Natural killer cell (primary cell): Measurements from ENCODE around the gene VRK1. TPM values are rescaled to one million over a fixed set of nuclear protein-coding genes. Genes with fewer than 3 reads are reported as not detected.

Experiments used
- ATAC-seq, 3 donors: fragments of 150-1000 bp in 2 of 3; fragments of 200-7000 bp in 1 of 3; cut with Tn5 transposase; 1 replicate in 1 of 3; 2 replicates in 2 of 3; pipeline ENCODE4 v1.10.0; 2021; ENCODE audit warnings: mild to moderate bottlenecking in 2 of 3, moderate library complexity in 2 of 3
- DNase-seq, 2 donors: peaks; one replicate each; pipeline versions ENCODE4 v3.0.0 to v3.0.0-alpha.2; 2013 to 2021; ENCODE audit warnings: mixed read lengths in 1 of 2
- H3K27ac ChIP-seq: one replicate; pipeline ENCODE4 v1.5.1; 2013; ENCODE audit warnings: mild to moderate bottlenecking, low read length
- H3K27me3 ChIP-seq: one replicate; pipeline ENCODE4 v1.6.1; 2013; ENCODE audit warnings: low read length; ENCODE audit not compliant: control insufficient read depth, insufficient read depth
- H3K36me3 ChIP-seq: one replicate; pipeline ENCODE4 v1.6.1; 2013; ENCODE audit warnings: low read length; ENCODE audit not compliant: control insufficient read depth, insufficient read depth
- H3K4me1 ChIP-seq: one replicate; pipeline ENCODE4 v1.6.1; 2013; ENCODE audit warnings: low read length; ENCODE audit not compliant: control insufficient read depth, insufficient read depth
- H3K4me3 ChIP-seq: one replicate; pipeline ENCODE4 v1.5.1; 2013; ENCODE audit warnings: low read length
- H3K9me3 ChIP-seq: one replicate; pipeline ENCODE4 v1.6.1; 2013; ENCODE audit warnings: low read length; ENCODE audit not compliant: control insufficient read depth, insufficient read depth
- H3K27ac Mint-ChIP-seq, 2 donors: one replicate each; pipeline ENCODE4 v1.8.0; 2022; ENCODE audit warnings: mild to moderate bottlenecking in 2 of 2, mixed read lengths in 2 of 2, moderate library complexity in 1 of 2
- H3K27me3 Mint-ChIP-seq, 2 donors: one replicate each; pipeline ENCODE4 v1.8.0; 2022; ENCODE audit warnings: low read depth in 2 of 2, mixed read lengths in 2 of 2
- H3K36me3 Mint-ChIP-seq: one replicate; pipeline ENCODE4 v1.8.0; 2022; ENCODE audit warnings: mixed read lengths
- H3K4me1 Mint-ChIP-seq, 2 donors: one replicate each; pipeline ENCODE4 v1.8.0; 2022; ENCODE audit warnings: mixed read lengths in 2 of 2
- H3K4me3 Mint-ChIP-seq: one replicate; pipeline ENCODE4 v1.8.0; 2022; ENCODE audit warnings: mild to moderate bottlenecking, moderate library complexity, mixed read lengths
- H3K9me3 Mint-ChIP-seq, 2 donors: one replicate each; pipeline ENCODE4 v1.8.0; 2022; ENCODE audit warnings: mixed read lengths in 2 of 2
- WGBS: methylation state at CpG from one replicate; pipeline ENCODE4 v1.1.7; 2013; ENCODE audit warnings: missing lambda C conversion rate; ENCODE audit not compliant: insufficient coverage; 5-methylcytosine and 5-hydroxymethylcytosine counted together
- intact Hi-C: fragments of 100-400 bp; cut with micrococcal nuclease; formaldehyde crosslinking; loops from one replicate; pipeline ENCODE4 v1.14.2; 2022
- total RNA-seq, 4 donors: library from RNA; stranded (reverse); fragments of 120-200 nt in 1 of 4; gene quantifications; one replicate each; pipeline versions ENCODE4 v1.2.3 to v1.2.4, GENCODE V29; 2013 to 2022
- TF ChIP-seq, protein P1 (sequence below): fragments of 200-600 bp; IDR thresholded peaks from one replicate; pipeline ENCODE4 v1.8.0; 2022; ENCODE audit warnings: antibody characterized with exemption

The VRK1 gene
- total RNA-seq, 3 donors from 2014 or later (not counting 1 experiment from before 2014, with no cell fraction given) = 34.4 to 40.6 (median 37.3) TPM

DNA sequence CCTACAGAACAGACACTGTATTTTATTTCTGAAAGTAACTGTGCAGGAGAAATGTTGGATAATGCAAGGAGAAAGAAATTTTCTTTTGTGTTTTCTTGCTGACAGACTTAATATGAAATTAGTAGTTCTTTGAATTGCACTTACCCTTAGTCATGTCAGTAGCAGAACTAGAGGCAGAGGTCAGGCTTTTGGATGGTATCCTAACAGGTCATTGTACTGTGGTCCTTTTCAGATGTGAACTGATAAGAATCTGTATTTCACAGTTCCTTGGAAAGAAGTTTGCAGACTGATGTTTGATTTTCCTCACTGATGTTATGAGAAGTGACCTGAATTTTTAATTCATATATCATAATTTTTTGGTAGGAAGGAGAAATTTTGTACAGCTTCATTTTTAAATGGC is 46.0 kb downstream of the VRK1 start:
- Histone ChIP-seq H3K9me3 (no peaks in the 10 kb centered on the region), H3K27ac (no peak overlapping the region), H3K27me3 (no peaks in the 10 kb centered on the region), H3K4me1 (no peaks in the 10 kb centered on the region), H3K36me3 (peaks cover 21% of the 10 kb centered on the region), H3K4me3 (no peak overlapping the region)
- Mint-ChIP-seq H3K4me1 (no peaks in the 10 kb centered on the region), H3K4me3 (no peak overlapping the region), H3K36me3 (peaks cover 7% of the 10 kb centered on the region), H3K27me3 (no peaks in the 10 kb centered on the region), H3K27ac (no peak overlapping the region), H3K9me3 (no peaks in the 10 kb centered on the region)
- no peak for DNase-seq
- TF ChIP-seq, protein P1, sequence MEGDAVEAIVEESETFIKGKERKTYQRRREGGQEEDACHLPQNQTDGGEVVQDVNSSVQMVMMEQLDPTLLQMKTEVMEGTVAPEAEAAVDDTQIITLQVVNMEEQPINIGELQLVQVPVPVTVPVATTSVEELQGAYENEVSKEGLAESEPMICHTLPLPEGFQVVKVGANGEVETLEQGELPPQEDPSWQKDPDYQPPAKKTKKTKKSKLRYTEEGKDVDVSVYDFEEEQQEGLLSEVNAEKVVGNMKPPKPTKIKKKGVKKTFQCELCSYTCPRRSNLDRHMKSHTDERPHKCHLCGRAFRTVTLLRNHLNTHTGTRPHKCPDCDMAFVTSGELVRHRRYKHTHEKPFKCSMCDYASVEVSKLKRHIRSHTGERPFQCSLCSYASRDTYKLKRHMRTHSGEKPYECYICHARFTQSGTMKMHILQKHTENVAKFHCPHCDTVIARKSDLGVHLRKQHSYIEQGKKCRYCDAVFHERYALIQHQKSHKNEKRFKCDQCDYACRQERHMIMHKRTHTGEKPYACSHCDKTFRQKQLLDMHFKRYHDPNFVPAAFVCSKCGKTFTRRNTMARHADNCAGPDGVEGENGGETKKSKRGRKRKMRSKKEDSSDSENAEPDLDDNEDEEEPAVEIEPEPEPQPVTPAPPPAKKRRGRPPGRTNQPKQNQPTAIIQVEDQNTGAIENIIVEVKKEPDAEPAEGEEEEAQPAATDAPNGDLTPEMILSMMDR = no peak
- ATAC-seq = no peak
- intact Hi-C loops = no loop called here

DNA sequence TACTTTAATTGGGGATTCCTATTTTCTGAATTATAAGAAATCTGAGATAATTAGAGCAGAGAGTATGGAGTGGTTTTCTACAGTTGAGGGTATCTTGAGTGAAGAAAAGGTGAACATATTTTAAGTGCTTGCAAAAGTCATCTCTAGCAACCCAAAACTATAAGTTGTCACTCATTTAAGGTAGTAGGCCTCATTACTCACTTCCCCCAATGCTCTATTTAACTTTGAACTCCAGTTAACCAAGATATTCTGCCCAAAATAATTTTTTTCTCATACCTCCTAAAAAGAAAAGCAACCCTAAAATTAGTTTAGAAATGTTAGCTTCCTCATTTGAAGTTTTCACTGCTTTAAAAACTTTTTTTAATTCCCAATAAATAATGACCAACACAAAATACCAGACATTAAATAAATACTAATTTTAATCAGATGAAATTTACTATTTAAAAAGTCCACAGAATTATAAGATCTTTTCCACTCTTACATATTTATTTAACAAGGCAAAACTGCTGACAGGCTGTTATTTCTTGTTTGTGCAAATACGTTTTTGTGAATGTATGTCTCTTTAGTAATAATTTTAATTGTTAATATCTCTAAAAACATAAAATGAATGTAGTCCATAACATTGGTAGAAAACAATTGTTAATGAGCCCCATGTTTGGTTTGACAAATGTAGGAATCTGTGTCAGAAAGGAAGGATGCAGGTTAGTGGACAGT is 47.8 kb downstream of the VRK1 start:
- Mint-ChIP-seq H3K36me3 (peaks cover 9% of the 10 kb centered on the region), H3K27ac (no peak overlapping the region), H3K27me3 (no peaks in the 10 kb centered on the region), H3K4me3 (no peak overlapping the region), H3K9me3 (no peaks in the 10 kb centered on the region), H3K4me1 (no peaks in the 10 kb centered on the region)
- no peaks in the 10 kb centered on the region for H3K9me3 ChIP-seq
- peaks cover 22% of the 10 kb centered on the region for H3K36me3 ChIP-seq
- no peak overlapping the region for H3K4me3 ChIP-seq
- no peaks in the 10 kb centered on the region for H3K4me1 ChIP-seq
- intact Hi-C loops = no loop called here
- no CpG with 5 or more reads among the region's 1 CpG for WGBS
- TF ChIP-seq, protein P1 = no peak
- no peaks in the 10 kb centered on the region for H3K27me3 ChIP-seq
- no peak for DNase-seq
- no peak overlapping the region for H3K27ac ChIP-seq
- no peak for ATAC-seq

DNA sequence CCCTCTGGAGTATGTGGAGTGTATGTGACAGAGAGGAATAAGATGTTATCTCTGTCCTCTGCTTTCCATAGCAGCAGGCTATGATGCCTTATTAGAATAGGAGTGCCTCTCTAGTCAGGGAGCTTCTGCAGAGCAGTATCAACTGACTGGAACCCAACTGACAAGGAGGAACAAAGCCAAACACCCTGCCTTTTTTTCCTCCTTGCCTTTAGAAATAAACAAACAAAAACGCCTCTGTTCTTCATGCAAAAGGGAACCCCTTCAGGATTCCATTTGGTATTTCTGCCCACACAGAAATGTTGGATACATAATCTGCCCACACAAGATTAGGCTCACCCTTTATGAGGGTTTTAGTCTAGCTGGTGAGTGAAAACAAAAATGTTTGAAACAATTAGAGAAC is 50.3 kb downstream of the VRK1 start:
- H3K27me3 Mint-ChIP-seq = no peaks in the 10 kb centered on the region
- H3K4me1 ChIP-seq = no peaks in the 10 kb centered on the region
- H3K36me3 ChIP-seq = peaks cover 22% of the 10 kb centered on the region
- H3K4me1 Mint-ChIP-seq = no peaks in the 10 kb centered on the region
- DNase-seq (no peak), ATAC-seq (no peak)
- no peaks in the 10 kb centered on the region for H3K9me3 ChIP-seq
- no peak overlapping the region for H3K27ac ChIP-seq
- H3K27ac Mint-ChIP-seq = no peak overlapping the region
- WGBS = 100% methylated on average over 1 of the region's 1 CpG
- H3K4me3 Mint-ChIP-seq = no peak overlapping the region
- H3K36me3 Mint-ChIP-seq = peaks cover 9% of the 10 kb centered on the region
- H3K9me3 Mint-ChIP-seq = no peaks in the 10 kb centered on the region
- TF ChIP-seq, protein P1 = no peak
- intact Hi-C loops = no loop called here
- H3K27me3 ChIP-seq = no peaks in the 10 kb centered on the region
- no peak overlapping the region for H3K4me3 ChIP-seq

DNA sequence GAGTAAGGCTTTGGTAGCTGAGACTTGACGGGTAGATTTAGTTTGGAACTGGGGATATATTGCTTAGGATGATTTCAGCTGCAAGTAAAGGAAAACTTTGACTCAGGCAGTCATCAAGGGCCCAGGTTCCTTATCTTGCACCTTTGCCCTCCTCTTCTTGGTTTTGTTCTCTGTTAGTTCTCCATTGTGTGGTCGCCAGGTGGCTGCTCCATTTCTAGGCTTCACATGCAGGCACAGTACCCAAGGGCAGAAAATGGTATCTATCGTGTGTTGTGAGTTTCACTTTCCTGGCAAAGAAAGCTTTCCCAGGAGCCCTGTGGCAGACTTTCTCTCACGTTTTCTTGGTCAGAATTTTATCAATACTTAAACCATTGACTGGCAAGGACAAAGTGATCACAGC is 50.8 kb downstream of the VRK1 start:
- H3K9me3 ChIP-seq = no peaks in the 10 kb centered on the region
- intact Hi-C loops = no loop called here
- H3K27me3 ChIP-seq = no peaks in the 10 kb centered on the region
- ATAC-seq (no peak), DNase-seq (no peak)
- Mint-ChIP-seq H3K9me3 (no peaks in the 10 kb centered on the region), H3K27me3 (no peaks in the 10 kb centered on the region), H3K36me3 (peaks cover 9% of the 10 kb centered on the region), H3K4me1 (no peaks in the 10 kb centered on the region), H3K27ac (no peak overlapping the region), H3K4me3 (no peak overlapping the region)
- no peak overlapping the region for H3K27ac ChIP-seq
- H3K4me3 ChIP-seq = no peak overlapping the region
- no peaks in the 10 kb centered on the region for H3K4me1 ChIP-seq
- H3K36me3 ChIP-seq = peaks cover 22% of the 10 kb centered on the region
- TF ChIP-seq, protein P1 = no peak
- 96% methylated on average over 4 of the region's 4 CpGs for WGBS
